ENCODE results near the gene MAJIN.

DNA sequence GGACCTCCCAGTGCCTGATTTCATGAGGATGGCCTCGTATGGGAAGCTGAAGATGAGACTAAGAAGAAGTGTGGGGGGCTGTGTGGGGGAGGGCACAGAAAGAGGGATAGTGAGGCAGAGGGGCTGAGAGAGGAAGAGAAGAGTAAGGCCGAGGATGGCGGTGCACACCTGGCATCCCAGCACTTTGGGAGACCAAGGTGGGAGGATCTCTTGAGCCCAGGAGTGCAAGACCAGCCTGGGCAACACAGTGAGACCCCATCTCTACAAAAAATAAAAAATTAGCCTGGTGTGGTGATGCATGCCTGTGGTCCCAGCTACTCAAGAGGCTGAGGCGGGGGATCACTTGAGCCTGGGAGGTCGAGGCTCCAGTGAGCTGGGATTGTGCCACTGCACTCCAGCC lies 80.0 kb downstream of the MAJIN start:
- no peak for TF ChIP-seq POLR2AphosphoS5 (IDR thresholded peaks at IDR 0.05; ENCODE audit: insufficient read depth in 1 of 2, low read depth in 1 of 2)
- TF ChIP-seq, protein P1, sequence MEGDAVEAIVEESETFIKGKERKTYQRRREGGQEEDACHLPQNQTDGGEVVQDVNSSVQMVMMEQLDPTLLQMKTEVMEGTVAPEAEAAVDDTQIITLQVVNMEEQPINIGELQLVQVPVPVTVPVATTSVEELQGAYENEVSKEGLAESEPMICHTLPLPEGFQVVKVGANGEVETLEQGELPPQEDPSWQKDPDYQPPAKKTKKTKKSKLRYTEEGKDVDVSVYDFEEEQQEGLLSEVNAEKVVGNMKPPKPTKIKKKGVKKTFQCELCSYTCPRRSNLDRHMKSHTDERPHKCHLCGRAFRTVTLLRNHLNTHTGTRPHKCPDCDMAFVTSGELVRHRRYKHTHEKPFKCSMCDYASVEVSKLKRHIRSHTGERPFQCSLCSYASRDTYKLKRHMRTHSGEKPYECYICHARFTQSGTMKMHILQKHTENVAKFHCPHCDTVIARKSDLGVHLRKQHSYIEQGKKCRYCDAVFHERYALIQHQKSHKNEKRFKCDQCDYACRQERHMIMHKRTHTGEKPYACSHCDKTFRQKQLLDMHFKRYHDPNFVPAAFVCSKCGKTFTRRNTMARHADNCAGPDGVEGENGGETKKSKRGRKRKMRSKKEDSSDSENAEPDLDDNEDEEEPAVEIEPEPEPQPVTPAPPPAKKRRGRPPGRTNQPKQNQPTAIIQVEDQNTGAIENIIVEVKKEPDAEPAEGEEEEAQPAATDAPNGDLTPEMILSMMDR (IDR thresholded peaks at IDR 0.05), result no peak
